ENCODE measurements around the gene PIP5K1C. TPM values are rescaled to one million over a fixed set of nuclear protein-coding genes. Genes with fewer than 3 reads are reported as not detected.
A peak's percentile ranks its signal among the peaks of the same experiment; 100 is the strongest.
"Not testable (repeated sequence)": the region's sequence is repeated elsewhere in the genome, so short reads cannot be mapped to it uniquely, and the experiment has no call there.

The PIP5K1C gene
- total RNA-seq, 1 donor from 2014 or later = 22.5 TPM

GRCh38 chr19:3648037-3648905 lies 52.0 kb downstream of the PIP5K1C start:
- DNase-seq = no peak
- H3K36me3 Mint-ChIP-seq (ENCODE audit: low read depth) = peaks cover 2% of the 10 kb centered on the region
- H3K4me1 Mint-ChIP-seq = no peaks in the 10 kb centered on the region
- H3K4me3 Mint-ChIP-seq = no peak overlapping the region
- H3K27me3 Mint-ChIP-seq = no peaks in the 10 kb centered on the region
- intact Hi-C loops (cut with micrococcal nuclease) = no loop called here
- no peak overlapping the region for H3K27ac Mint-ChIP-seq
- no peaks in the 10 kb centered on the region for H3K9me3 Mint-ChIP-seq

- intact Hi-C loops (cut with micrococcal nuclease); H3K4me1 Mint-ChIP-seq; H3K4me3 Mint-ChIP-seq; H3K9me3 Mint-ChIP-seq; H3K36me3 Mint-ChIP-seq (ENCODE audit: low read depth); H3K27ac Mint-ChIP-seq; H3K27me3 Mint-ChIP-seq; DNase-seq: not testable (repeated sequence)
Observed at GRCh38 chr19:3647102-3647501, 53.2 kb downstream of the PIP5K1C start.

GRCh38 chr19:3646336-3647092 lies 53.8 kb downstream of the PIP5K1C start:
- intact Hi-C loops (cut with micrococcal nuclease) = no loop called here
- Mint-ChIP-seq H3K4me1 (no peaks in the 10 kb centered on the region), H3K4me3 (no peak overlapping the region), H3K36me3 (ENCODE audit: low read depth) (peaks cover 6% of the 10 kb centered on the region), H3K27ac (no peak overlapping the region), H3K9me3 (no peaks in the 10 kb centered on the region), H3K27me3 (no peaks in the 10 kb centered on the region)
- DNase-seq = no peak

- H3K27me3 Mint-ChIP-seq = no peaks in the 10 kb centered on the region
Observed at GRCh38 chr19:3645726-3646125, 54.5 kb downstream of the PIP5K1C start.

GRCh38 chr19:3645067-3645396 lies 55.2 kb downstream of the PIP5K1C start:
- intact Hi-C loops (cut with micrococcal nuclease) = no loop called here
- Mint-ChIP-seq H3K4me3 (no peak overlapping the region), H3K9me3 (no peaks in the 10 kb centered on the region), H3K36me3 (ENCODE audit: low read depth) (peaks cover 3% of the 10 kb centered on the region), H3K27me3 (no peaks in the 10 kb centered on the region), H3K27ac (no peak overlapping the region), H3K4me1 (no peaks in the 10 kb centered on the region)
- DNase-seq = no peak

More at GRCh38 chr19:3645726-3646125, 54.5 kb downstream of the PIP5K1C start:
- Mint-ChIP-seq H3K4me3 (no peak overlapping the region), H3K9me3 (no peaks in the 10 kb centered on the region), H3K27ac (no peak overlapping the region), H3K36me3 (ENCODE audit: low read depth) (peaks cover 3% of the 10 kb centered on the region), H3K4me1 (no peaks in the 10 kb centered on the region)
- no peak for DNase-seq
- intact Hi-C loops (cut with micrococcal nuclease) = no loop called here

GRCh38 chr19:3644351-3645066 lies 55.8 kb downstream of the PIP5K1C start:
- Mint-ChIP-seq H3K4me3 (no peak overlapping the region), H3K27me3 (no peaks in the 10 kb centered on the region), H3K4me1 (no peaks in the 10 kb centered on the region), H3K36me3 (ENCODE audit: low read depth) (peaks cover 3% of the 10 kb centered on the region), H3K9me3 (no peaks in the 10 kb centered on the region), H3K27ac (no peak overlapping the region)
- intact Hi-C loops (cut with micrococcal nuclease) = no loop called here
- DNase-seq = no peak

- intact Hi-C loops (cut with micrococcal nuclease) = no loop called here
- no peak for DNase-seq
- Mint-ChIP-seq H3K27ac (no peak overlapping the region), H3K36me3 (ENCODE audit: low read depth) (peaks cover 3% of the 10 kb centered on the region), H3K27me3 (no peaks in the 10 kb centered on the region), H3K9me3 (no peaks in the 10 kb centered on the region), H3K4me1 (no peaks in the 10 kb centered on the region), H3K4me3 (no peak overlapping the region)
Observed at GRCh38 chr19:3643674-3644313, 56.5 kb downstream of the PIP5K1C start.

- H3K27me3 Mint-ChIP-seq = no peaks in the 10 kb centered on the region
- DNase-seq = peak; percentile 72
- intact Hi-C loops (cut with micrococcal nuclease) = no loop called here
- no peaks in the 10 kb centered on the region for H3K9me3 Mint-ChIP-seq
- H3K4me1 Mint-ChIP-seq = peaks cover 3% of the 10 kb centered on the region
- H3K27ac Mint-ChIP-seq = no peak overlapping the region
- H3K36me3 Mint-ChIP-seq (ENCODE audit: low read depth) = peaks cover 6% of the 10 kb centered on the region
- H3K4me3 Mint-ChIP-seq = no peak overlapping the region
Observed at GRCh38 chr19:3642987-3643673, 57.1 kb downstream of the PIP5K1C start.

GRCh38 chr19:3642296-3642695 lies 58.0 kb downstream of the PIP5K1C start:
- Mint-ChIP-seq H3K9me3 (no peaks in the 10 kb centered on the region), H3K36me3 (ENCODE audit: low read depth) (peaks cover 6% of the 10 kb centered on the region), H3K27ac (no peak overlapping the region), H3K4me3 (no peak overlapping the region), H3K27me3 (no peaks in the 10 kb centered on the region), H3K4me1 (peaks cover 3% of the 10 kb centered on the region)
- DNase-seq = no peak
- intact Hi-C loops (cut with micrococcal nuclease) = no loop called here

- Mint-ChIP-seq H3K27me3 (no peaks in the 10 kb centered on the region), H3K9me3 (no peaks in the 10 kb centered on the region), H3K36me3 (ENCODE audit: low read depth) (peaks cover 6% of the 10 kb centered on the region), H3K4me3 (no peak overlapping the region), H3K4me1 (peaks cover 3% of the 10 kb centered on the region), H3K27ac (no peak overlapping the region)
- intact Hi-C loops (cut with micrococcal nuclease) = no loop called here
- DNase-seq = no peak
Observed at GRCh38 chr19:3641515-3642269, 58.6 kb downstream of the PIP5K1C start.

GRCh38 chr19:3639479-3639878 lies 60.8 kb downstream of the PIP5K1C start:
- H3K36me3 Mint-ChIP-seq (ENCODE audit: low read depth) = peaks cover 6% of the 10 kb centered on the region
- no peaks in the 10 kb centered on the region for H3K27me3 Mint-ChIP-seq
- peaks cover 3% of the 10 kb centered on the region for H3K4me1 Mint-ChIP-seq

GRCh38 chr19:3638208-3639193 lies 61.8 kb downstream of the PIP5K1C start:
- peaks cover 3% of the 10 kb centered on the region for H3K4me1 Mint-ChIP-seq
- H3K36me3 Mint-ChIP-seq (ENCODE audit: low read depth) = peaks cover 6% of the 10 kb centered on the region
- no peaks in the 10 kb centered on the region for H3K9me3 Mint-ChIP-seq
- no peaks in the 10 kb centered on the region for H3K27me3 Mint-ChIP-seq
- no peak overlapping the region for H3K27ac Mint-ChIP-seq
- intact Hi-C loops (cut with micrococcal nuclease) = no loop called here
- DNase-seq = no peak
- no peak overlapping the region for H3K4me3 Mint-ChIP-seq

More at GRCh38 chr19:3639479-3639878, 60.8 kb downstream of the PIP5K1C start:
- Mint-ChIP-seq H3K4me3 (no peak overlapping the region), H3K9me3 (no peaks in the 10 kb centered on the region), H3K27ac (no peak overlapping the region)
- DNase-seq = no peak
- intact Hi-C loops (cut with micrococcal nuclease) = no loop called here

Data from activated CD4-positive, alpha-beta T cell treated with anti-CD3 and anti-CD28 coated beads, Interleukin-2, amount 10 ng/mL, durations not matched to agents 24 days and 14 days (primary cell).